HepG2 (cell line): ENCODE data around the gene FCHSD1. TPM values are rescaled to one million over a fixed set of nuclear protein-coding genes. Genes with fewer than 3 reads are reported as not detected.
A peak's percentile ranks its signal among the peaks of the same experiment; 100 is the strongest.

Experiments
- EZH2 ChIP-seq: conservative IDR thresholded peaks from 2 replicates; pipeline ENCODE4 v1.6.1; 2012; ENCODE audit warnings: mild to moderate bottlenecking, low read depth, low read length, moderate library complexity
- GATAD1 ChIP-seq: IDR thresholded peaks from 2 replicates; pipeline ENCODE4 v1.6.1; 2016; ENCODE audit warnings: missing genetic modification reagents, missing compliant biosample characterization
- HDAC6 ChIP-seq: fragments of 200-600 bp; sonication (generic); IDR thresholded peaks from 2 replicates; pipeline ENCODE4 v1.7.0; 2017; ENCODE audit warnings: mild to moderate bottlenecking, antibody characterized with exemption, low read length, low read depth
- HMGA1 ChIP-seq: sonication (generic); formaldehyde crosslinking; conservative IDR thresholded peaks from 2 replicates; pipeline ENCODE4 v1.4.0; 2020; ENCODE audit warnings: missing genetic modification reagents
- KLF16 ChIP-seq, 2 experiments: sonication (generic) in 1 of 2; formaldehyde crosslinking in 1 of 2; IDR thresholded peaks; 2 replicates each; pipeline versions ENCODE4 v1.6.1 to v1.8.0; 2016 to 2023; ENCODE audit warnings: missing genetic modification reagents in 2 of 2, missing compliant biosample characterization in 1 of 2
- MLLT10 ChIP-seq: sonication (generic); formaldehyde crosslinking; IDR thresholded peaks from 2 replicates; pipeline ENCODE4 v1.4.0; 2020; ENCODE audit warnings: missing genetic modification reagents
- NR3C1 ChIP-seq: sonication (generic); formaldehyde crosslinking; IDR thresholded peaks from 2 replicates; pipeline ENCODE4 v1.4.0; 2020; ENCODE audit warnings: missing genetic modification reagents
- PLSCR1 ChIP-seq: sonication (generic); formaldehyde crosslinking; IDR thresholded peaks from 2 replicates; pipeline ENCODE4 v1.5.0; 2020; ENCODE audit warnings: missing genetic modification reagents, mild to moderate bottlenecking, borderline replicate concordance
- RELA ChIP-seq: sonication (generic); formaldehyde crosslinking; IDR thresholded peaks from 2 replicates; pipeline ENCODE4 v1.4.0; 2020; ENCODE audit warnings: missing genetic modification reagents
- REPIN1 ChIP-seq: sonication (generic); formaldehyde crosslinking; IDR thresholded peaks from 2 replicates; pipeline ENCODE4 v1.8.0; 2022; ENCODE audit warnings: missing genetic modification reagents, low read depth, mild to moderate bottlenecking, borderline replicate concordance
- REST ChIP-seq, 2 experiments: IDR thresholded peaks; 2 replicates each; pipeline ENCODE4 v1.6.1; 2011 to 2012; ENCODE audit warnings: low read length in 2 of 2, borderline replicate concordance in 1 of 2, low read depth in 1 of 2, mild to moderate bottlenecking in 1 of 2, moderate library complexity in 1 of 2
- RXRB ChIP-seq: IDR thresholded peaks from 2 replicates; pipeline ENCODE4 v1.6.1; 2016; ENCODE audit warnings: borderline replicate concordance, missing genetic modification reagents, missing compliant biosample characterization
- SRSF1 ChIP-seq: fragments of 200-400 bp; formaldehyde crosslinking; optimal IDR thresholded peaks from 2 replicates; pipeline ENCODE3; 2017; ENCODE audit warnings: mild to moderate bottlenecking, low read depth, low read length, moderate library complexity
- ZBTB7B ChIP-seq: sonication (generic); formaldehyde crosslinking; IDR thresholded peaks from 2 replicates; pipeline ENCODE4 v1.4.0; 2020; ENCODE audit warnings: missing genetic modification reagents
- ZC3H13 ChIP-seq: sonication (generic); formaldehyde crosslinking; IDR thresholded peaks from 2 replicates; pipeline ENCODE4 v1.8.1; 2023; ENCODE audit warnings: mild to moderate bottlenecking, missing genetic modification reagents, moderate library complexity
- ZKSCAN1 ChIP-seq: fragments of 150-350 bp; IDR thresholded peaks from 2 replicates; pipeline ENCODE4 v1.6.1; 2014; ENCODE audit warnings: low read length
- ZNF224 ChIP-seq: sonication (generic); formaldehyde crosslinking; IDR thresholded peaks from 2 replicates; pipeline ENCODE4 v1.5.0; 2020; ENCODE audit warnings: mild to moderate bottlenecking, missing genetic modification reagents
- ZNF280D ChIP-seq: sonication (generic); formaldehyde crosslinking; IDR thresholded peaks from 2 replicates; pipeline ENCODE4 v1.5.1; 2020; ENCODE audit warnings: mild to moderate bottlenecking, missing genetic modification reagents
- ZNF550 ChIP-seq: sonication (generic); formaldehyde crosslinking; IDR thresholded peaks from 2 replicates; pipeline ENCODE4 v1.4.0; 2020; ENCODE audit warnings: mild to moderate bottlenecking, missing genetic modification reagents, borderline replicate concordance
- ZNF792 ChIP-seq: IDR thresholded peaks from 2 replicates; pipeline ENCODE4 v1.6.1; 2016
- ZNF883 ChIP-seq: sonication (generic); formaldehyde crosslinking; IDR thresholded peaks from 2 replicates; pipeline ENCODE4 v1.5.1; 2020; ENCODE audit warnings: mild to moderate bottlenecking, missing genetic modification reagents; ENCODE audit errors: not compliant biosample characterization
- polyA plus RNA-seq, 8 experiments: library from polyadenylated mRNA; depleted of rRNA in 3 of 8; stranded (reverse) in 7 of 8; unstranded in 1 of 8; fragments of >200 nt; fragmentation: Illumina TruSeq in 4 of 8; extraction: Trizol in 4 of 8; gene quantifications; 2 replicates each; pipeline versions ENCODE4 v1.2.1 to v1.2.3, GENCODE V29; 2011 to 2016; ENCODE audit warnings: low read depth in 4 of 8, missing spikeins in 1 of 8, mixed read lengths in 1 of 8; ENCODE audit not compliant: insufficient read depth in 1 of 8
- total RNA-seq, 5 experiments: library from RNA; depleted of rRNA; stranded (reverse); fragments of >200 nt; fragmentation: Illumina TruSeq; extraction: Trizol; gene quantifications; 2 replicates each; pipeline ENCODE4 v1.2.3, GENCODE V29; 2016; ENCODE audit warnings: low read depth in 1 of 5

FCHSD1 gene
- total and polyA plus RNA-seq, 2 of the 13 experiments (the other 11 are each of a cell fraction or from before 2014, with no cell fraction given) = 5.5 to 15.4 TPM

- TF ChIP-seq REST (IDR thresholded peaks at IDR 0.05; ENCODE audit: borderline replicate concordance in 1 of 2, low read depth in 1 of 2, low read length in 2 of 2) = no peak
- TF ChIP-seq ZNF792 (CRISPR knock-in tag) = no peak
- no peak for TF ChIP-seq ZNF224 (CRISPR knock-in tag)
- no peak for TF ChIP-seq ZKSCAN1
- no peak for TF ChIP-seq MLLT10 (CRISPR knock-in tag)
- TF ChIP-seq SRSF1 = no peak
- TF ChIP-seq ZBTB7B (CRISPR knock-in tag) = no peak
- no peak for TF ChIP-seq ZNF550
- TF ChIP-seq HMGA1 = no peak
- TF ChIP-seq ZNF883 (CRISPR knock-in tag) = no peak
- 0 out of 2 replicates have a peak, but pooled peaks have one; percentile 51 for TF ChIP-seq ZNF280D (CRISPR knock-in tag)
- no peak for TF ChIP-seq EZH2
- TF ChIP-seq HDAC6 = no peak
- TF ChIP-seq RELA (CRISPR knock-in tag) = no peak
- no peak; a peak in 1 of 4 replicates for TF ChIP-seq KLF16 (CRISPR knock-in tag; IDR thresholded peaks at IDR 0.05)
- TF ChIP-seq NR3C1 (CRISPR knock-in tag) = no peak
- peak; percentile 73 for TF ChIP-seq RXRB (CRISPR knock-in tag)
- no peak for TF ChIP-seq PLSCR1 (CRISPR knock-in tag)
- peak; percentile 44; the same call in 1 of the 2 replicates for TF ChIP-seq REPIN1 (CRISPR knock-in tag)
- TF ChIP-seq GATAD1 (CRISPR knock-in tag) = 0 out of 2 replicates have a peak, but pooled peaks have one; percentile 17
- no peak for TF ChIP-seq ZC3H13 (CRISPR knock-in tag)
Observed at GRCh38 chr5:141590127-141590526, 61.1 kb downstream of the FCHSD1 start (continued).
